ENCODE measurements around the gene PABPC3. TPM values are rescaled to one million over a fixed set of nuclear protein-coding genes. Genes with fewer than 3 reads are reported as not detected.

PABPC3 gene
- total and polyA plus RNA-seq, 2 of the 4 experiments (the other 2 are of a cell fraction) = 0.15 to 0.18 TPM

GRCh38 chr13:25085125-25085742 lies 10.7 kb upstream of the PABPC3 start:
- Histone ChIP-seq H3K79me1 (ENCODE audit: low read depth in 1 of 2, low read length in 2 of 2) (no peaks in the 10 kb centered on the region), H2AK9ac (replicated peaks; ENCODE audit: low read depth, low read length, poor library complexity) (no peak overlapping the region), H4K8ac (ENCODE audit: low read depth in 2 of 2, low read length in 2 of 2) (no peak overlapping the region), H3K56ac (ENCODE audit: extremely low read depth, insufficient read depth, low read length) (no peak overlapping the region), H3K4ac (ENCODE audit: low read depth, low read length) (no peak overlapping the region), H2BK20ac (ENCODE audit: low read depth, low read length) (no peak overlapping the region), H2BK5ac (ENCODE audit: low read depth, low read length, poor library complexity, severe bottlenecking) (no peak overlapping the region), H2BK15ac (ENCODE audit: low read depth, low read length) (no peak overlapping the region), H2AFZ (replicated peaks; ENCODE audit: low read length, poor library complexity) (no peak overlapping the region), H3K18ac (ENCODE audit: low read depth, low read length) (no peak overlapping the region), H3K27me3 (ENCODE audit: control insufficient read depth, insufficient read depth, low read length) (peaks cover 3% of the 10 kb centered on the region; the same call in 1 of the 2 replicates), H3K9me1 (ENCODE audit: insufficient read depth, low read length) (no peaks in the 10 kb centered on the region), H3K23ac (ENCODE audit: low read depth, low read length) (no peak overlapping the region), H3K4me3 (ENCODE audit: insufficient read depth, low read depth, low read length) (no peak overlapping the region), H3K9ac (ENCODE audit: low read depth, low read length) (no peak overlapping the region), H4K20me1 (ENCODE audit: insufficient read depth, low read length) (no peaks in the 10 kb centered on the region), H3K14ac (replicated peaks; ENCODE audit: low read depth, low read length) (no peak overlapping the region), H3K9me3 (ENCODE audit: control insufficient read depth, insufficient read depth, low read length) (no peaks in the 10 kb centered on the region), H4K91ac (ENCODE audit: insufficient read depth, low read depth, low read length) (no peak overlapping the region), H3K4me1 (ENCODE audit: control insufficient read depth, insufficient read depth, low read length) (no peaks in the 10 kb centered on the region), H2AK5ac (ENCODE audit: low read depth, low read length) (no peak overlapping the region), H2BK120ac (ENCODE audit: low read depth, low read length) (no peak overlapping the region), H4K5ac (ENCODE audit: low read depth, low read length) (no peak overlapping the region), H3K36me3 (ENCODE audit: control insufficient read depth, insufficient read depth, low read length) (no peaks in the 10 kb centered on the region), H3K27ac (ENCODE audit: insufficient read depth, low read length) (no peak overlapping the region), H3K4me2 (ENCODE audit: low read depth, low read length) (no peak overlapping the region)
- ChIA-PET CTCF (interaction anchor here (0.7 kb wide), 1 partner anchor 9 kb away, joined by 3 read pairs; no protein-coding TSS in a partner anchor), POLR2A (ENCODE audit: unreplicated experiment) (no interaction called here)
- no CpG with 5 or more reads among the region's 6 CpGs for WGBS, 2 experiments (ENCODE audit: extremely low coverage in 2 of 2, insufficient read length in 1 of 2)
- BruUV-seq (replicated peaks) = no TSS peak
- ATAC-seq (ENCODE audit: low read depth) = peak; percentile 56; the same call in 1 of the 2 replicates
- intact Hi-C loops (cut with micrococcal nuclease) (loop anchor here (1.0 to 2.0 kb wide), 2 partner anchors 29 to 292 kb away; no protein-coding TSS in a partner anchor), in situ Hi-C loops (cut with MboI; ENCODE audit: low sequenced_read_pairs) (loop anchor here (25.0 kb wide), 1 partner anchor 302 kb away; no protein-coding TSS in a partner anchor), dilution Hi-C loops (cut with HindIII; ENCODE audit: low sequenced_read_pairs, unreplicated experiment) (no loop called here)
- TF ChIP-seq CHD1 (IDR thresholded peaks at IDR 0.05; ENCODE audit: low read depth, low read length) = no peak
- TF ChIP-seq NFE2L2 (IDR thresholded peaks at IDR 0.05; ENCODE audit: low read depth, low read length) = no peak
- TF ChIP-seq SMC3 (IDR thresholded peaks at IDR 0.05; ENCODE audit: low read depth, low read length) = peak; percentile 32
- TF ChIP-seq RFX5 (IDR thresholded peaks at IDR 0.05; ENCODE audit: low read depth, low read length) = no peak
- TF ChIP-seq CTCF (conservative IDR thresholded peaks at IDR 0.05; ENCODE audit: low read depth, low read length) = peak; percentile 56
- TF ChIP-seq FOS (IDR thresholded peaks at IDR 0.05; ENCODE audit: low read depth, low read length) = no peak
- TF ChIP-seq RAD21 (IDR thresholded peaks at IDR 0.05; ENCODE audit: low read length) = peak; percentile 49
- TF ChIP-seq POLR2A (IDR thresholded peaks at IDR 0.05; ENCODE audit: low read depth, low read length) = no peak
- no peak for TF ChIP-seq MAZ (IDR thresholded peaks at IDR 0.05; ENCODE audit: borderline replicate concordance, low read depth, low read length)
- DNase-seq = peak; percentile 26

Data from IMR-90 (cell line).